ENCODE measurements around the gene LMX1B.

DNA sequence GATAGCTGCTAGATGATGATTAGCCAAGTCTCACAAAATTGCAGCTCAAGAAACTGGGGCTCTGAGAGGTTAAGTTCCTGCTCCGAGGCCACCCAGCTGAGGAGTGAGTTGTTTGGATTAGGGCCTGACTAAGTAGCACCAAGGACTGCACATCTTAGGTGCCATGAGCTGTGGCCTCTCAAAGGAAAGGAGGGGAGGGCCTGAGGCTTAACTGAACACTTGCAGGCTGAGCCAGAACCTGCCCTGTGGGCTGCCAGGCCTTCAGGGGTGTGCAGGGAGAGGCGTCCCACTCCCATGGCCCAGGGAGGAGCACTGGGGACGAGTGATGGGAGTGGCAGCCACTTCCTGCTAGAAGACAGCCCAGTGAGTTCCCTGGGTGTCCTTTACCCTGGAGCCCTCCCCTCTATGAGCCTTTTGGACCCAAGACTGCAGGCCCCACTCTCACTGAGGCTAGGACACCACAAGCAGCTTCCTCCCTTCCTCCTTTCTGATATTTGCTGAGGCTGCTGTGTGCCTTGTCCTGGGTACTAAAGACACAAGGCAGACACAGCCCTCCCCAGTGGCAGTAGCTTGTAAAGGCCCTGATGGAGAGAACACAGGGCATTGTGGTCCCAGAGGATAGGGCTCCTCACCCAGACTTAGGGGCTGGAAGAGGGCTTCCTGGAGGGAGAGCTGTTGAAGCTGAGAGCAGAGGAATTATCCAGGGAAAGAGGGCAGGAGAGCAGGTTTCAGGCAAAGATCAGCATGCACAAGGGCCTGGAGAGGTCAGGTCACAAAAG lies 22.1 kb downstream of the LMX1B start:
- TF ChIP-seq KAT7 (CRISPR knock-in tag; IDR thresholded peaks at IDR 0.05; ENCODE audit: borderline replicate concordance) (no peak), CBFB (CRISPR knock-in tag; IDR thresholded peaks at IDR 0.05; ENCODE audit: low read depth) (no peak), ZNF263 (CRISPR knock-in tag; IDR thresholded peaks at IDR 0.05; ENCODE audit: low read depth) (no peak)
- TF ChIP-seq, protein P1, sequence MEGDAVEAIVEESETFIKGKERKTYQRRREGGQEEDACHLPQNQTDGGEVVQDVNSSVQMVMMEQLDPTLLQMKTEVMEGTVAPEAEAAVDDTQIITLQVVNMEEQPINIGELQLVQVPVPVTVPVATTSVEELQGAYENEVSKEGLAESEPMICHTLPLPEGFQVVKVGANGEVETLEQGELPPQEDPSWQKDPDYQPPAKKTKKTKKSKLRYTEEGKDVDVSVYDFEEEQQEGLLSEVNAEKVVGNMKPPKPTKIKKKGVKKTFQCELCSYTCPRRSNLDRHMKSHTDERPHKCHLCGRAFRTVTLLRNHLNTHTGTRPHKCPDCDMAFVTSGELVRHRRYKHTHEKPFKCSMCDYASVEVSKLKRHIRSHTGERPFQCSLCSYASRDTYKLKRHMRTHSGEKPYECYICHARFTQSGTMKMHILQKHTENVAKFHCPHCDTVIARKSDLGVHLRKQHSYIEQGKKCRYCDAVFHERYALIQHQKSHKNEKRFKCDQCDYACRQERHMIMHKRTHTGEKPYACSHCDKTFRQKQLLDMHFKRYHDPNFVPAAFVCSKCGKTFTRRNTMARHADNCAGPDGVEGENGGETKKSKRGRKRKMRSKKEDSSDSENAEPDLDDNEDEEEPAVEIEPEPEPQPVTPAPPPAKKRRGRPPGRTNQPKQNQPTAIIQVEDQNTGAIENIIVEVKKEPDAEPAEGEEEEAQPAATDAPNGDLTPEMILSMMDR (IDR thresholded peaks at IDR 0.05) = no peak
- TF ChIP-seq, protein P2, sequence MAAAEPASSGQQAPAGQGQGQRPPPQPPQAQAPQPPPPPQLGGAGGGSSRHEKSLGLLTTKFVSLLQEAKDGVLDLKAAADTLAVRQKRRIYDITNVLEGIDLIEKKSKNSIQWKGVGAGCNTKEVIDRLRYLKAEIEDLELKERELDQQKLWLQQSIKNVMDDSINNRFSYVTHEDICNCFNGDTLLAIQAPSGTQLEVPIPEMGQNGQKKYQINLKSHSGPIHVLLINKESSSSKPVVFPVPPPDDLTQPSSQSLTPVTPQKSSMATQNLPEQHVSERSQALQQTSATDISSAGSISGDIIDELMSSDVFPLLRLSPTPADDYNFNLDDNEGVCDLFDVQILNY (CRISPR knock-in tag; IDR thresholded peaks at IDR 0.05) = no peak
- TF ChIP-seq, protein P3, sequence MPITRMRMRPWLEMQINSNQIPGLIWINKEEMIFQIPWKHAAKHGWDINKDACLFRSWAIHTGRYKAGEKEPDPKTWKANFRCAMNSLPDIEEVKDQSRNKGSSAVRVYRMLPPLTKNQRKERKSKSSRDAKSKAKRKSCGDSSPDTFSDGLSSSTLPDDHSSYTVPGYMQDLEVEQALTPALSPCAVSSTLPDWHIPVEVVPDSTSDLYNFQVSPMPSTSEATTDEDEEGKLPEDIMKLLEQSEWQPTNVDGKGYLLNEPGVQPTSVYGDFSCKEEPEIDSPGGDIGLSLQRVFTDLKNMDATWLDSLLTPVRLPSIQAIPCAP (CRISPR knock-in tag; IDR thresholded peaks at IDR 0.05) = no peak
- TF ChIP-seq, protein P4, sequence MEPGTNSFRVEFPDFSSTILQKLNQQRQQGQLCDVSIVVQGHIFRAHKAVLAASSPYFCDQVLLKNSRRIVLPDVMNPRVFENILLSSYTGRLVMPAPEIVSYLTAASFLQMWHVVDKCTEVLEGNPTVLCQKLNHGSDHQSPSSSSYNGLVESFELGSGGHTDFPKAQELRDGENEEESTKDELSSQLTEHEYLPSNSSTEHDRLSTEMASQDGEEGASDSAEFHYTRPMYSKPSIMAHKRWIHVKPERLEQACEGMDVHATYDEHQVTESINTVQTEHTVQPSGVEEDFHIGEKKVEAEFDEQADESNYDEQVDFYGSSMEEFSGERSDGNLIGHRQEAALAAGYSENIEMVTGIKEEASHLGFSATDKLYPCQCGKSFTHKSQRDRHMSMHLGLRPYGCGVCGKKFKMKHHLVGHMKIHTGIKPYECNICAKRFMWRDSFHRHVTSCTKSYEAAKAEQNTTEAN (CRISPR knock-in tag; IDR thresholded peaks at IDR 0.05) = no peak
- TF ChIP-seq, protein P5, sequence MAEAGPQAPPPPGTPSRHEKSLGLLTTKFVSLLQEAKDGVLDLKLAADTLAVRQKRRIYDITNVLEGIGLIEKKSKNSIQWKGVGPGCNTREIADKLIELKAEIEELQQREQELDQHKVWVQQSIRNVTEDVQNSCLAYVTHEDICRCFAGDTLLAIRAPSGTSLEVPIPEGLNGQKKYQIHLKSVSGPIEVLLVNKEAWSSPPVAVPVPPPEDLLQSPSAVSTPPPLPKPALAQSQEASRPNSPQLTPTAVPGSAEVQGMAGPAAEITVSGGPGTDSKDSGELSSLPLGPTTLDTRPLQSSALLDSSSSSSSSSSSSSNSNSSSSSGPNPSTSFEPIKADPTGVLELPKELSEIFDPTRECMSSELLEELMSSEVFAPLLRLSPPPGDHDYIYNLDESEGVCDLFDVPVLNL (CRISPR knock-in tag; IDR thresholded peaks at IDR 0.05; ENCODE audit: borderline replicate concordance, low read depth) = no peak
- TF ChIP-seq, protein P6, sequence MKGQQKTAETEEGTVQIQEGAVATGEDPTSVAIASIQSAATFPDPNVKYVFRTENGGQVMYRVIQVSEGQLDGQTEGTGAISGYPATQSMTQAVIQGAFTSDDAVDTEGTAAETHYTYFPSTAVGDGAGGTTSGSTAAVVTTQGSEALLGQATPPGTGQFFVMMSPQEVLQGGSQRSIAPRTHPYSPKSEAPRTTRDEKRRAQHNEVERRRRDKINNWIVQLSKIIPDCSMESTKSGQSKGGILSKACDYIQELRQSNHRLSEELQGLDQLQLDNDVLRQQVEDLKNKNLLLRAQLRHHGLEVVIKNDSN (CRISPR knock-in tag; IDR thresholded peaks at IDR 0.05) = no peak

All from WTC11 (cell line).